Sigmoid colon (tissue), 4 donors: Measurements from ENCODE around the gene THBS4.

ENCODE experiments used
- CTCF ChIP-seq, 4 experiments: fragments of 450-650 bp in 3 of 4; fragments of 200-600 bp in 1 of 4; IDR thresholded peaks; one replicate each; pipeline ENCODE4 v1.5.1; 2016 to 2019; ENCODE audit warnings: antibody characterized with exemption in 4 of 4, mild to moderate bottlenecking in 3 of 4, moderate library complexity in 2 of 4
- EP300 ChIP-seq, 4 donors: sonication (generic); formaldehyde crosslinking; IDR thresholded peaks; one replicate each; pipeline ENCODE4 v1.6.1; 2017; ENCODE audit warnings: antibody characterized with exemption in 4 of 4
- POLR2A ChIP-seq, 2 donors: fragments of 450-650 bp; IDR thresholded peaks; one replicate each; pipeline ENCODE4 v1.6.1; 2016; ENCODE audit warnings: antibody characterized with exemption in 2 of 2, mild to moderate bottlenecking in 2 of 2, moderate library complexity in 2 of 2
- POLR2AphosphoS5 ChIP-seq, 4 donors: sonication (generic); formaldehyde crosslinking; IDR thresholded peaks; one replicate each; pipeline ENCODE4 v1.6.1; 2017; ENCODE audit warnings: antibody characterized with exemption in 4 of 4

- no peak for TF ChIP-seq CTCF (IDR thresholded peaks at IDR 0.05)
- no peak for TF ChIP-seq POLR2AphosphoS5 (IDR thresholded peaks at IDR 0.05)
- no peak for TF ChIP-seq EP300 (IDR thresholded peaks at IDR 0.05)
- no peak for TF ChIP-seq POLR2A (IDR thresholded peaks at IDR 0.05)
Measured at GRCh38 chr5:80125022-80125961, 90.1 kb downstream of the THBS4 start.
